PC-9 (cell line): ENCODE measurements around the gene LYST. TPM values are rescaled to one million over a fixed set of nuclear protein-coding genes. Genes with fewer than 3 reads are reported as not detected.

Experiments used
- BruUV-seq: library from RNA; stranded (reverse); fragments of 400-500 nt; replicated peaks from 2 replicates; lab custom pipeline; 2021; lab: Mats Ljungman, UMichigan
- CTCF ChIA-PET: fragments of 300-600 bp; sonication (Branson Sonifier 250); formaldehyde crosslinking; loops from one replicate; lab custom pipeline; 2022; ENCODE audit warnings: antibody characterized with exemption; lab: Charles Lee
- POLR2A ChIA-PET: fragments of 300-600 bp; sonication (Branson Sonifier 250); formaldehyde crosslinking; loops from one replicate; lab custom pipeline; 2022; ENCODE audit warnings: antibody characterized with exemption; ENCODE audit not compliant: unreplicated experiment; lab: Charles Lee
- DNase-seq, 2 experiments: peaks; one replicate each; pipeline versions ENCODE4 v3.0.0 to v3.0.0-alpha.2; 2015 to 2022; ENCODE audit warnings: mixed read lengths in 1 of 2
- H2AFZ ChIP-seq: fragments of 200-600 bp; sonication (generic); 2 replicates; pipeline ENCODE4 v1.8.1; 2017; ENCODE audit warnings: antibody characterized with exemption
- H3F3A ChIP-seq: fragments of 200-600 bp; sonication (generic); 2 replicates; pipeline ENCODE4 v1.8.1; 2017; ENCODE audit warnings: antibody characterized with exemption, mild to moderate bottlenecking, low read depth; ENCODE audit not compliant: insufficient read depth
- H3K27ac ChIP-seq: fragments of 200-600 bp; sonication (generic); 2 replicates; pipeline ENCODE4 v1.6.1; 2016; ENCODE audit warnings: mixed run types
- H3K27me3 ChIP-seq: fragments of 200-600 bp; sonication (generic); 2 replicates; pipeline ENCODE4 v1.6.1; 2016; ENCODE audit warnings: low read depth, mixed run types; ENCODE audit not compliant: insufficient read depth
- H3K36me3 ChIP-seq: fragments of 200-600 bp; sonication (generic); 2 replicates; pipeline ENCODE4 v1.6.1; 2016; ENCODE audit warnings: low read depth, mixed run types
- H3K4me1 ChIP-seq: fragments of 200-600 bp; sonication (generic); replicated peaks from 2 replicates; pipeline ENCODE4 v1.6.1; 2016; ENCODE audit warnings: mixed run types; ENCODE audit not compliant: insufficient read depth
- H3K4me2 ChIP-seq: fragments of 200-600 bp; sonication (generic); 2 replicates; pipeline ENCODE4 v1.6.1; 2017; ENCODE audit warnings: mixed run types
- H3K4me3 ChIP-seq: fragments of 200-600 bp; sonication (generic); 2 replicates; pipeline ENCODE4 v1.6.1; 2016; ENCODE audit warnings: mixed run types
- H3K79me2 ChIP-seq: fragments of 200-600 bp; sonication (generic); 2 replicates; pipeline ENCODE4 v1.6.1; 2017; ENCODE audit warnings: low read depth, mixed run types
- H3K9me2 ChIP-seq: fragments of 200-600 bp; sonication (generic); 2 replicates; pipeline ENCODE4 v1.8.1; 2017; ENCODE audit warnings: mild to moderate bottlenecking; ENCODE audit not compliant: insufficient read depth
- H3K9me3 ChIP-seq: fragments of 200-600 bp; sonication (generic); 2 replicates; pipeline ENCODE4 v1.8.1; 2016; ENCODE audit warnings: low read depth; ENCODE audit not compliant: insufficient read depth
- H4K20me1 ChIP-seq: fragments of 200-600 bp; sonication (generic); 2 replicates; pipeline ENCODE4 v1.8.1; 2017; ENCODE audit not compliant: insufficient read depth
- CTCF ChIP-seq: fragments of 200-600 bp; sonication (generic); conservative IDR thresholded peaks from 2 replicates; pipeline ENCODE4 v1.6.1; 2017; ENCODE audit warnings: mixed run types, antibody characterized with exemption, mild to moderate bottlenecking, moderate library complexity
- EZH2 ChIP-seq: fragments of 200-600 bp; sonication (generic); IDR thresholded peaks from 2 replicates; pipeline ENCODE4 v1.8.0; 2017; ENCODE audit warnings: antibody characterized with exemption, low read depth
- intact Hi-C: fragments of 100-400 bp; cut with micrococcal nuclease; formaldehyde crosslinking; loops from one replicate; pipeline ENCODE4 v1.10.0; 2022; ENCODE audit not compliant: unreplicated experiment
- total RNA-seq: library from RNA; stranded (reverse); gene quantifications from 2 replicates; pipeline ENCODE4 v1.2.3, GENCODE V29; 2021

The LYST gene
- total RNA-seq, 1 experiment from 2014 or later: 14.1 TPM

- H3F3A ChIP-seq: no peaks in the 10 kb centered on the region
- H3K27me3 ChIP-seq: no peaks in the 10 kb centered on the region
- no peaks in the 10 kb centered on the region for H3K9me3 ChIP-seq
- no peak overlapping the region for H3K27ac ChIP-seq
- intact Hi-C loops: no loop called here
- no peaks in the 10 kb centered on the region for H3K36me3 ChIP-seq
- TF ChIP-seq EZH2: no peak
- TF ChIP-seq CTCF: no peak
- H4K20me1 ChIP-seq: no peaks in the 10 kb centered on the region; the same call in 1 of the 2 replicates
- no peaks in the 10 kb centered on the region for H3K9me2 ChIP-seq
- H3K4me3 ChIP-seq: no peak overlapping the region
- BruUV-seq: no TSS peak
- H3K4me1 ChIP-seq: no peaks in the 10 kb centered on the region
- H3K79me2 ChIP-seq: no peaks in the 10 kb centered on the region
- CTCF ChIA-PET: interaction anchor here (0.5 to 0.6 kb wide), 4 partner anchors 7 to 1631 kb away, joined by 3 to 7 read pairs (median 4); no protein-coding TSS in a partner anchor
- H2AFZ ChIP-seq: no peak overlapping the region
- no peak overlapping the region for H3K4me2 ChIP-seq
- DNase-seq: no peak
- POLR2A ChIA-PET: no interaction called here
Measured at GRCh38 chr1:235855811-235856429, 10.8 kb downstream of the LYST start.

GRCh38 chr1:235854347-235854746, 12.4 kb downstream of the LYST start:
- H3K36me3 ChIP-seq: no peaks in the 10 kb centered on the region
- H3K4me3 ChIP-seq: no peak overlapping the region
- H3K27ac ChIP-seq: no peak overlapping the region
- intact Hi-C loops: no loop called here
- 0 out of 2 replicates have a peak, but pooled peaks cover 3% of the 10 kb centered on the region for H3K79me2 ChIP-seq
- H3K9me3 ChIP-seq: no peaks in the 10 kb centered on the region
- no peak for TF ChIP-seq EZH2
- TF ChIP-seq CTCF: no peak
- no peaks in the 10 kb centered on the region for H3K4me1 ChIP-seq
- ChIA-PET POLR2A (interaction anchor here (0.6 kb wide), 1 partner anchor 256 kb away, joined by 3 read pairs; no protein-coding TSS in a partner anchor), CTCF (no interaction called here)
- no peak overlapping the region for H3K4me2 ChIP-seq
- no TSS peak for BruUV-seq
- no peaks in the 10 kb centered on the region for H3F3A ChIP-seq
- H3K27me3 ChIP-seq: no peaks in the 10 kb centered on the region
- no peak for DNase-seq
- no peaks in the 10 kb centered on the region for H3K9me2 ChIP-seq
- no peak overlapping the region for H2AFZ ChIP-seq
- no peaks in the 10 kb centered on the region; the same call in 1 of the 2 replicates for H4K20me1 ChIP-seq

- POLR2A ChIA-PET: interaction anchor here (0.9 kb wide), 1 partner anchor 100 kb away, joined by 7 read pairs; no protein-coding TSS in a partner anchor
Measured at GRCh38 chr1:235853653-235854052, 13.1 kb downstream of the LYST start.

More at GRCh38 chr1:235853653-235854052, 13.1 kb downstream of the LYST start:
- CTCF ChIA-PET: no interaction called here
- Histone ChIP-seq H3K4me1 (no peaks in the 10 kb centered on the region), H3K27me3 (no peaks in the 10 kb centered on the region), H3K36me3 (no peaks in the 10 kb centered on the region), H4K20me1 (no peaks in the 10 kb centered on the region; the same call in 1 of the 2 replicates), H3K9me2 (no peaks in the 10 kb centered on the region), H3K4me3 (no peak overlapping the region), H3K79me2 (0 out of 2 replicates have a peak, but pooled peaks cover 3% of the 10 kb centered on the region), H2AFZ (no peak overlapping the region), H3K27ac (no peak overlapping the region), H3K4me2 (no peak overlapping the region), H3F3A (no peaks in the 10 kb centered on the region), H3K9me3 (no peaks in the 10 kb centered on the region)
- no TSS peak for BruUV-seq
- intact Hi-C loops: no loop called here
- TF ChIP-seq CTCF (no peak), EZH2 (no peak)
- DNase-seq: no peak
